Thymus (tissue), 11 donors: ENCODE results near the gene SEPHS2. TPM values are rescaled to one million over a fixed set of nuclear protein-coding genes. Genes with fewer than 3 reads are reported as not detected.
"Not testable (repeated sequence)": the region's sequence is repeated elsewhere in the genome, so short reads cannot be mapped to it uniquely, and the experiment has no call there.

Experiments used
- DNase-seq, 9 donors: peaks; one replicate each; pipeline ENCODE4 v3.0.0-alpha.2; 2013; ENCODE audit warnings: low spot score in 9 of 9, low read depth in 6 of 9, missing footprints in 1 of 9
- H3K27ac ChIP-seq, 2 donors: one replicate each; pipeline ENCODE4 v1.5.1; 2013; ENCODE audit warnings: control low read depth in 1 of 2, low read depth in 1 of 2, low read length in 1 of 2, mild to moderate bottlenecking in 1 of 2, moderate library complexity in 1 of 2
- H3K27me3 ChIP-seq, 2 donors: one replicate each; pipeline ENCODE4 v1.5.1; 2013; ENCODE audit warnings: low read length in 1 of 2; ENCODE audit not compliant: control insufficient read depth in 2 of 2, insufficient read depth in 1 of 2
- H3K36me3 ChIP-seq, 2 donors: one replicate each; pipeline ENCODE4 v1.5.1; 2013; ENCODE audit warnings: low read length in 1 of 2, mild to moderate bottlenecking in 1 of 2, moderate library complexity in 1 of 2; ENCODE audit not compliant: control insufficient read depth in 2 of 2, insufficient read depth in 2 of 2
- H3K4me1 ChIP-seq, 2 donors: one replicate each; pipeline ENCODE4 v1.5.1; 2013; ENCODE audit warnings: low read length in 2 of 2; ENCODE audit not compliant: control insufficient read depth in 2 of 2, insufficient read depth in 2 of 2
- H3K4me3 ChIP-seq, 2 donors: one replicate each; pipeline ENCODE4 v1.5.1; 2013; ENCODE audit warnings: low read length in 2 of 2, control low read depth in 1 of 2, mild to moderate bottlenecking in 1 of 2
- H3K9me3 ChIP-seq, 2 donors: one replicate each; pipeline ENCODE4 v1.5.1; 2013; ENCODE audit warnings: low read length in 1 of 2, mild to moderate bottlenecking in 1 of 2; ENCODE audit not compliant: control insufficient read depth in 2 of 2, insufficient read depth in 1 of 2
- WGBS: extraction: QIAGEN DNeasy Blood & Tissue Kit; methylation state at CpG from one replicate; pipeline ENCODE4 v1.1.7; 2013; 5-methylcytosine and 5-hydroxymethylcytosine counted together
- polyA plus RNA-seq: library from polyadenylated mRNA; stranded (reverse); fragments of 200-250 nt; gene quantifications from one replicate; pipeline ENCODE4 v1.2.3, GENCODE V29; 2013
- total RNA-seq: library from RNA; stranded (reverse); fragments of 120-200 nt; gene quantifications from one replicate; pipeline ENCODE4 v1.2.4, GENCODE V29; 2013
- donor health status: healthy.

SEPHS2 gene
- total and polyA plus RNA-seq, 2 donors: 15.2 to 63.9 TPM

DNA sequence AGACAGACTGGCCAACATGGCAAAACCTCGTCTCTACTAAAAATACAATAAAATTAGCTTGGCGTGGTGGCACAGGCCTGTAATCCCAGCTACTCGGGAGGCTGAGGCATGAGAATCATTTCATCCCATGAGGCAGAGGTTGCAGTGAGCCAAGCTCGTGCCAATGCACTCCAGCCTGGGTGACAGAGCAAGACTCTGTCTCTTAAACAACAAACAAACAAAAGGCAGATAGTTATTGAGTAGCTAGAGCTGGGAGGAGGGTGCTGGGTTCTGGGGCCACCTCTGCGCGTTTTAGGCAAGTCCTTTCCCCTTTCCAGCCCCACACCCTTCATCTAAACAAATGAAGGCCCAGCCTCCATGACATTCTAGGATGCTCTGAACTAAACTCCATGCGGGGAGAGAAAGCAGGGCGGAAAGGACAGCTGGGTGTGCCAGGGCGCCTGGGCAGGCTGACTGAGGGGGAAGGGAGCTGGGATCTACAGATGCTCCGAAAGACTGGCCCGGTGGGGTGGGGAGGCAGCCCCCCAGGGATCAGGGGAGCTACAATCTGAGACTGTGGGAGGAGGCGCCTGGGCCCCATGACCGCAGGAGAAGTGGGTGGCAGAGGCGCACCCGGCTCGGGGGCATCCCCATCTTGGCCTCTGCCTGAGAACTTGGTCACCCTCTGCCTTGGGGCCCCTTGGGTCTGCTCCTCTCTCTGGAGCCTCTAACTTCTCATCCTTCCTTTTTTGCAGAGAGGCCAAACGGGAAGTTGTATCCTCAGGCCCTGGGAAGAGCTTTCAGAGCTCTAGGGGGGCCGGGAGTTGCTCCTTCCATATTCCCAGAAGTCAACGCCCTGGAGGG lies 27.8 kb upstream of the SEPHS2 start:
- 26% methylated on average over 19 of the region's 19 CpGs for WGBS
- peak in 1 of 9 donors; percentile 47 for DNase-seq
- peak overlapping the region; percentile 66 to 78 for H3K4me3 ChIP-seq
- no peaks in the 10 kb centered on the region for H3K9me3 ChIP-seq
- H3K4me1 ChIP-seq: peaks cover 30 to 64% of the 10 kb centered on the region in 2 donors
- H3K27me3 ChIP-seq: peaks cover 0 to 4% of the 10 kb centered on the region in 2 donors
- H3K27ac ChIP-seq: peak overlapping the region; percentile 89 to 95
- peaks cover 10 to 36% of the 10 kb centered on the region in 2 donors for H3K36me3 ChIP-seq

DNA sequence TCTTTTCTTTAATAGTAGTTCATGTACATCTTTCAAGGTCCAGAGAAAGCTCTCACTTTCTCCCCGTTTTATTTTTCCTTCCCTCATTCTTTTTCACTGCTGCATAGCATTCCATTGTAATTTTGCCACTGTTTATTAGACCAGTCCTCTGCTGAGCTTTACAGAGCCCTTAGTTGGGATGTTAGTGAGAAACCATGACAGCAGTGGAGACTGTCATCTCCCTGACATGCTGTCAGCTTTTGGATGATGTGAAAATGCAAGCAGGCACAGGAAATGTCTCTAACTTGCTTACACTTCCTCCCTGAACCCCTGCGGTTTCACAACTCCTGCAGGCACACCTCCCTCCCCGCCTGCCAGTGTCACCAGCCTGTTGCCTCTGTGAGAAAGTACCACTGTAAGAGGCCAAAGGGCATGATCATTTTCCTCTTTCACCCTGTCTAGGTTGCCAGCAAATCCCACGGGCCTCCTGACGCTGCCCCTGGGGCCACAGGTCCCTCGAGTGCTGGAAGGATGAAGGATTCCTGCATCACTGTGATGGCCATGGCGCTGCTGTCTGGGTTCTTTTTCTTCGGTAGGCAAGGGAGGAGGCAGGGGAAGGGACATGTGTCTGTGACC lies 26.8 kb upstream of the SEPHS2 start, which contains the start of gene ITGAL:
TSS of gene ITGAL (plus strand) at position 415 of the 615 bp plus-strand sequence. CDS start at position 511, 96 bp downstream.
- DNase-seq: peak in 8 of 9 donors; percentile 66 to 93 (median 82)
- no peaks in the 10 kb centered on the region for H3K9me3 ChIP-seq
- peaks cover 10 to 36% of the 10 kb centered on the region in 2 donors for H3K36me3 ChIP-seq
- H3K4me1 ChIP-seq: peaks cover 30 to 63% of the 10 kb centered on the region in 2 donors
- H3K27me3 ChIP-seq: peaks cover 0 to 4% of the 10 kb centered on the region in 2 donors
- peak within 1 kb of the TSS; percentile 66 to 78 for H3K4me3 ChIP-seq
- H3K27ac ChIP-seq: peak within 1 kb of the TSS; percentile 89 to 95
- 7% methylated on average over 8 of the region's 8 CpGs for WGBS

DNA sequence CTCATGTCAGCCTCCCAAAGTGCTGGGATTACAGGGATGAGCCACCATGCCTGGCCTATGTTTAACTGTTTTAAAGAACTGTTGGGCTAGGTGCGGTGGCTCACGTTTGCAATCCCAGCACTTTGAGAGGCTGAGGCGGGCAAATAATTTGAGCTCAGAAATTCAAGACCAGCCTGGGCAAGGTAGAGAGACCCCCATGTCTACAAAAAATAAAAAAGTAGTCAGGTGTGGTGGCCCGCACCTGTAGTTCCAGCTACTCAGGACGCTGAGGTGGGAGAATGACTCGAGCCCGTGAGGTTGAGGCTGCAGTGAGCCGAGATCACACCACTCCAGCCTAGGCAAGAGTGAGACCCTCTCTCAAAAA lies 24.9 kb upstream of the SEPHS2 start:
- peaks cover 35 to 71% of the 10 kb centered on the region in 2 donors for H3K4me1 ChIP-seq
- H3K36me3 ChIP-seq: peaks cover 0 to 19% of the 10 kb centered on the region in 2 donors
- WGBS: 71% methylated on average over 8 of the region's 8 CpGs
- peak overlapping the region; percentile 87 to 89 for H3K27ac ChIP-seq
- no peak for DNase-seq
- no peak overlapping the region for H3K4me3 ChIP-seq
- no peaks in the 10 kb centered on the region for H3K9me3 ChIP-seq
- H3K27me3 ChIP-seq: peaks cover 0 to 4% of the 10 kb centered on the region in 2 donors

DNA sequence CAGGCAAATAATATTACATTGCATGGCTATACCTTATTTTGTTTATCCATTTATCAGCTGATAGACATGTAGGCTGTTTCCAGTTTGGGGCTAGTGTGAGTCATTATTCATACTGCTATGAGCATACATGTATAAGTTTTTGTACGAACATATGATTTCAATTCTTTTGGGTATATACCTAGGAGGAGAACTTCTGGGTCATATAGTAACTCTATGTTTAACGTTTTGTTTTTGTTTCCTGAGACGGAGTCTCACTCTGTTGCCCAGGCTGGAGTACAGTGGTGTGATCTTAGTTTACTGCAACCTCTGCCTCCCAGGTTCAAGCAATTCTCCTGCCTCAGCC lies 24.5 kb upstream of the SEPHS2 start:
- 94% methylated on average over 3 of the region's 3 CpGs for WGBS
- Histone ChIP-seq H3K36me3 (peaks cover 0 to 14% of the 10 kb centered on the region in 2 donors), H3K9me3 (no peaks in the 10 kb centered on the region), H3K4me3 (no peak overlapping the region), H3K27me3 (peaks cover 0 to 4% of the 10 kb centered on the region in 2 donors), H3K27ac (peak overlapping the region; percentile 87 to 89), H3K4me1 (peaks cover 36 to 73% of the 10 kb centered on the region in 2 donors)
- DNase-seq: no peak

DNA sequence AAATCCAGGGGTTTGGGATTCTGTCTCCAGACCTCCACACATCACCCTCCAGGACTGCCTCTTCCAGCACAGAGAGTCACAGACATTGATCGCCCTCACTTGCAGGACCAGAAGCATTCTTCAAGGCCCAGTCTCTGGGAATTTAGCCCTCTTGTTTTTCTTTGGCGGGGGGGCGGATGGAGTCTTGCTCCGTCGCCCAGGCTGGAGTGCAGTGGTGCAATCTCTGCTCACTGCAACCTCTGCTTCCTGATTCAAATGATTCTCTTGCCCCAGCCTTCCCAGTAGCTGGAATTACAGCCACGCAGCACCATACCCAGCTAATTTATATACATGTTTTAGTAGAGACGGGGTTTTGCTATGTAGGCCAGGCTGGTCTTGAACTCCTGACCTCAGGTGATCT lies 18.4 kb upstream of the SEPHS2 start:
- H3K27ac ChIP-seq: no peak overlapping the region
- H3K9me3 ChIP-seq: peaks cover 0 to 4% of the 10 kb centered on the region in 2 donors
- H3K27me3 ChIP-seq: no peaks in the 10 kb centered on the region
- peaks cover 19 to 66% of the 10 kb centered on the region in 2 donors for H3K4me1 ChIP-seq
- no peak overlapping the region for H3K4me3 ChIP-seq
- 99% methylated on average over 7 of the region's 7 CpGs for WGBS
- DNase-seq: no peak
- H3K36me3 ChIP-seq: no peaks in the 10 kb centered on the region

DNA sequence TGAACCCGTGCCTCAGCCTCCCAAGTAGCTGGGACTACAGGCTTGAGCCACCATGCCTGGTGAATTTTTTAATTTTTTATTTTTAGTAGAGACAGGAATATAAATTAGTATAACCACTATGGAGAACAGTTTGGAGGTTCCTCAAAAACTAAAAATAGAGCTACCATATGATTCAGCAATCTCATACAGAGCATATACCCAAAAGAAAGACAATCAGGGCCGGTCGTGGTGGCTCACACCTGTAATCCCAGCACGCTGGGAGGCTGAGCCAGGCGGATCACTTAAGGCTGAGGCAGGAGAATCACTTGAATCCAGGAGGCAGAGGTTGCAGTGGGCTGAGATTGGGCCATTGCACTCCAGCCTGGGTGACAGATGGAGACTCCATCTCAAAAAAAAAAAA lies 15.8 kb upstream of the SEPHS2 start:
- 69% methylated on average over 5 of the region's 5 CpGs for WGBS
- Histone ChIP-seq H3K27ac (peak overlapping the region in 1 of 2 donors; percentile 68), H3K4me1 (peaks cover 31 to 80% of the 10 kb centered on the region in 2 donors)
- not testable (repeated sequence) for H3K9me3 ChIP-seq, H3K36me3 ChIP-seq, H3K27me3 ChIP-seq, DNase-seq, H3K4me3 ChIP-seq

DNA sequence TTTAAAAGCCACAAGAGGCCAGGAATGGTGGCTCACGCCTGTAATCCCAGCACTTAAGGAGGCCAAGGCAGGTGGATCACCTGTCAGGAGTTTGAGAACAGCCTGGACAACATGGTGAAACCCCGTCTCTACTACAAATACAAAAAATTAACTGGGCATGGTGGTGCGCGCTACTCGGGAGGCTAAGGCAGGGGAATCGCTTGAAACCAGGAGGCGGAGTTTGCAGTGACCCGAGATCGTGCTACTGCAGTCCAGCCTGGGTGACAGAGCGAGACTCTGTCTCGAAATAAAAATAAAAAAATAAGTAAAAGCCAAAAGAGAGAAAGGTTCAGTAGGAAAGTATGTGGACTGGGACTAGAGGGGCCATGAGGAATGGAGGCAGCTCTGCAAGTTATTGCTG lies 13.8 kb upstream of the SEPHS2 start:
- no peaks in the 10 kb centered on the region for H3K27me3 ChIP-seq
- no peak for DNase-seq
- 84% methylated on average over 11 of the region's 11 CpGs for WGBS
- peak overlapping the region; percentile 95 to 98 for H3K27ac ChIP-seq
- no peaks in the 10 kb centered on the region for H3K36me3 ChIP-seq
- H3K4me3 ChIP-seq: no peak overlapping the region
- H3K9me3 ChIP-seq: peaks cover 0 to 4% of the 10 kb centered on the region in 2 donors
- peaks cover 26 to 68% of the 10 kb centered on the region in 2 donors for H3K4me1 ChIP-seq

DNA sequence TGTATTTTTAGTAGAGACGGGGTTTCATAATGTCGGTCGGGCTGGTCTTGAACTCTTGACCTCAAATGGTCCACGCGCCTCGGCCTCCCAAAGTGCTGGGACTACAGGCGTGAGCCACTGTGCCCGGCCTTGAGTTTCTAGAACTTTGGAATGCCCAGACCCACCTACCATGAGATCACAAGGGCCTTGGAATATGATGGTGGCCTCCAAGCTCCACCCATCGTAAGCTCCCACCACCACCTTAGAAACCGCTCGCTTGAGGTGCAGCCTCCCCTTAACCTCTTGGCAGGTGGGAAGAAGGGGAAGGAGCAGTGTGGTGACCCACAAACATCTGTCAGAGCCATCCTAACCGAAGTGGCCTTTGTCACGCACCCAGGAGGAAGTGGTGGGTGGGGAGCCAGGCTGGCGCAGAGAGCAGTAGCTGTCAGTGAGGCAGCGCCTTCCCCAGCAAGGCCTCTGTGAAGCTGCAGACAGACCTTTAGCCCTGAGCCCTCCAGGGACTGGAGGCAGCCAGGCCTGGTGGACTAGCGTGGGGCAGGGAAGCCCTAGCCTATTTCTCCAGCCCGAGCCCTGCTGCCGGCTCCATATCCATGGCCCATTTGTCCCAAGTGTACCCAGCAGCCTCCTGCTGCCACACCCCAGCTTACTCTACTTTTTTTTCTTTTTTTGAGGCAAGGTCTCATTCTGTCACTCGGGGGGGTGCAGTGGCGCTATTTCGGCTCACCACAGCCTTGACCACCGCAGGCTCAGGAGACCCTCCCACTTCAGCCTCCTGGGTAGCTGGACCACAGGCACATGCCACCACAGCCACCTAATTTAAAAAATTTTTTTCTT lies 13.1 kb upstream of the SEPHS2 start:
- no peaks in the 10 kb centered on the region for H3K27me3 ChIP-seq
- H3K27ac ChIP-seq: peak overlapping the region; percentile 95 to 98
- DNase-seq: peak in 7 of 9 donors; percentile 75 to 94 (median 82)
- peaks cover 0 to 4% of the 10 kb centered on the region in 2 donors for H3K9me3 ChIP-seq
- no peaks in the 10 kb centered on the region for H3K36me3 ChIP-seq
- H3K4me3 ChIP-seq: peak overlapping the region; percentile 15 to 28
- peaks cover 26 to 68% of the 10 kb centered on the region in 2 donors for H3K4me1 ChIP-seq
- 25% methylated on average over 22 of the region's 22 CpGs for WGBS
